OCI-LY7 (cell line): Measurements from ENCODE around the gene CHRNA4. TPM values are rescaled to one million over a fixed set of nuclear protein-coding genes. Genes with fewer than 3 reads are reported as not detected.

ENCODE experiments used
- BruUV-seq: library from RNA; stranded (reverse); fragments of 400-500 nt; replicated peaks from 2 replicates; lab custom pipeline; 2021; lab: Mats Ljungman, UMichigan
- CTCF ChIA-PET: fragments of 300-600 bp; sonication (Branson Sonifier 250); formaldehyde crosslinking; loops from one replicate; lab custom pipeline; 2022; ENCODE audit warnings: antibody characterized with exemption; ENCODE audit not compliant: unreplicated experiment; lab: Charles Lee
- POLR2A ChIA-PET: fragments of 300-600 bp; sonication (Branson Sonifier 250); formaldehyde crosslinking; loops from one replicate; lab custom pipeline; 2022; ENCODE audit warnings: antibody characterized with exemption; lab: Charles Lee
- DNase-seq: peaks from one replicate; pipeline ENCODE4 v3.0.0-alpha.2; 2015; ENCODE audit warnings: low spot score
- H2AFZ ChIP-seq: fragments of 200-600 bp; sonication (generic), shearing (Covaris generic); 2 replicates; pipeline ENCODE4 v1.6.1; 2014; ENCODE audit warnings: mild to moderate bottlenecking, antibody characterized with exemption, low read length, moderate library complexity
- H3K27ac ChIP-seq: fragments of 200-600 bp; sonication (generic); 2 replicates; pipeline ENCODE4 v1.5.1; 2014; ENCODE audit warnings: mixed run types, low read depth, mild to moderate bottlenecking, moderate library complexity, low read length, inconsistent platforms; ENCODE audit not compliant: poor library complexity, severe bottlenecking
- H3K36me3 ChIP-seq: fragments of 200-600 bp; sonication (generic); 2 replicates; pipeline ENCODE4 v1.6.1; 2014; ENCODE audit warnings: mild to moderate bottlenecking, antibody characterized with exemption, low read length, moderate library complexity, mixed read lengths; ENCODE audit not compliant: insufficient read depth
- H3K4me1 ChIP-seq: fragments of 200-600 bp; sonication (generic); 2 replicates; pipeline ENCODE4 v1.5.1; 2014; ENCODE audit warnings: mild to moderate bottlenecking, low read length; ENCODE audit not compliant: insufficient read depth, poor library complexity, severe bottlenecking
- H3K4me2 ChIP-seq: fragments of 200-600 bp; sonication (generic); 2 replicates; pipeline ENCODE4 v1.6.1; 2014; ENCODE audit warnings: mild to moderate bottlenecking, low read length
- H3K4me3 ChIP-seq: fragments of 200-600 bp; sonication (generic); 2 replicates; pipeline ENCODE4 v1.5.1; 2014; ENCODE audit warnings: mild to moderate bottlenecking, low read depth, low read length; ENCODE audit not compliant: poor library complexity, severe bottlenecking
- H3K79me2 ChIP-seq: fragments of 200-600 bp; sonication (generic); 2 replicates; pipeline ENCODE4 v1.6.1; 2016; ENCODE audit warnings: low read depth, mild to moderate bottlenecking, low read length, moderate library complexity, mixed read lengths; ENCODE audit not compliant: insufficient read depth
- H3K9me2 ChIP-seq: fragments of 200-600 bp; sonication (generic); 2 replicates; pipeline ENCODE4 v1.6.1; 2016; ENCODE audit warnings: mild to moderate bottlenecking, low read length, mixed read lengths; ENCODE audit not compliant: insufficient read depth
- H3K9me3 ChIP-seq: fragments of 200-600 bp; sonication (generic); 2 replicates; pipeline ENCODE4 v1.6.1; 2014; ENCODE audit warnings: mild to moderate bottlenecking, mixed run types, low read length, mixed read lengths
- H4K20me1 ChIP-seq: fragments of 200-600 bp; sonication (generic); 2 replicates; pipeline ENCODE4 v1.6.1; 2014; ENCODE audit warnings: mild to moderate bottlenecking, antibody characterized with exemption, low read length, moderate library complexity, mixed read lengths; ENCODE audit not compliant: insufficient read depth
- CTCF ChIP-seq: fragments of 200-600 bp; sonication (generic); conservative IDR thresholded peaks from 2 replicates; pipeline ENCODE4 v1.5.1; 2014; ENCODE audit warnings: mild to moderate bottlenecking, antibody characterized with exemption, low read length, moderate library complexity, mixed read lengths
- EZH2phosphoT487 ChIP-seq: fragments of 200-600 bp; sonication (generic); IDR thresholded peaks from 2 replicates; pipeline ENCODE4 v1.6.1; 2018; ENCODE audit warnings: low read depth, borderline replicate concordance, mild to moderate bottlenecking, mixed run types, antibody characterized with exemption, low read length, moderate library complexity, mixed read lengths
- intact Hi-C: fragments of 100-400 bp; cut with micrococcal nuclease; formaldehyde crosslinking; loops from one replicate; pipeline ENCODE4 v1.10.0; 2022; ENCODE audit not compliant: unreplicated experiment
- total RNA-seq, 2 experiments: library from RNA; depleted of rRNA in 1 of 2; stranded (reverse); fragments of >200 nt in 1 of 2; shearing (Covaris generic) in 1 of 2; gene quantifications; 2 replicates each; pipeline ENCODE4 v1.2.3, GENCODE V29; 2014 to 2022

The CHRNA4 gene
- total RNA-seq, 2 experiments from 2014 or later = not detected

GRCh38 chr20:63384336-63384735 lies 23.2 kb upstream of the CHRNA4 start:
- TF ChIP-seq CTCF = no peak
- TF ChIP-seq EZH2phosphoT487 = no peak
- Histone ChIP-seq H3K4me1 (no peaks in the 10 kb centered on the region), H3K36me3 (no peaks in the 10 kb centered on the region), H3K79me2 (no peaks in the 10 kb centered on the region), H4K20me1 (no peaks in the 10 kb centered on the region), H3K27ac (no peak overlapping the region), H3K4me3 (no peak overlapping the region), H3K4me2 (no peak overlapping the region), H2AFZ (no peak overlapping the region), H3K9me2 (no peaks in the 10 kb centered on the region), H3K9me3 (no peaks in the 10 kb centered on the region)
- intact Hi-C loops = loop anchor here (5.0 kb wide), 1 partner anchor 77 kb away; no protein-coding TSS in a partner anchor
- ChIA-PET POLR2A (no interaction called here), CTCF (no interaction called here)
- BruUV-seq = no TSS peak
- no peak for DNase-seq

GRCh38 chr20:63383556-63383955 lies 22.4 kb upstream of the CHRNA4 start:
- Histone ChIP-seq H3K4me1 (no peaks in the 10 kb centered on the region), H3K4me2 (no peak overlapping the region), H3K9me3 (no peaks in the 10 kb centered on the region), H3K9me2 (no peaks in the 10 kb centered on the region), H3K36me3 (no peaks in the 10 kb centered on the region), H3K4me3 (no peak overlapping the region), H4K20me1 (no peaks in the 10 kb centered on the region), H3K79me2 (no peaks in the 10 kb centered on the region), H3K27ac (no peak overlapping the region), H2AFZ (no peak overlapping the region)
- BruUV-seq = no TSS peak
- no peak for TF ChIP-seq EZH2phosphoT487
- TF ChIP-seq CTCF = no peak
- CTCF ChIA-PET = no interaction called here
- intact Hi-C loops = loop anchor here (5.0 kb wide), 1 partner anchor 76 kb away; no protein-coding TSS in a partner anchor
- no peak for DNase-seq
- POLR2A ChIA-PET = no interaction called here

GRCh38 chr20:63382551-63383300 lies 21.6 kb upstream of the CHRNA4 start:
- Histone ChIP-seq H3K27ac (no peak overlapping the region), H3K79me2 (no peaks in the 10 kb centered on the region), H3K4me3 (no peak overlapping the region), H3K9me2 (no peaks in the 10 kb centered on the region), H3K4me2 (no peak overlapping the region), H3K9me3 (no peaks in the 10 kb centered on the region), H3K36me3 (no peaks in the 10 kb centered on the region), H4K20me1 (no peaks in the 10 kb centered on the region), H3K4me1 (no peaks in the 10 kb centered on the region), H2AFZ (no peak overlapping the region)
- intact Hi-C loops = loop anchor here (5.0 kb wide), 1 partner anchor 75 kb away; no protein-coding TSS in a partner anchor
- BruUV-seq = no TSS peak
- POLR2A ChIA-PET = no interaction called here
- DNase-seq = no peak
- CTCF ChIA-PET = no interaction called here
- TF ChIP-seq EZH2phosphoT487 (no peak), CTCF (no peak)
